Neural cell (in vitro differentiated cells): ENCODE data around the gene SNX20.

ENCODE experiments used
- CTCF ChIP-seq: fragments of 450-650 bp; IDR thresholded peaks from 2 replicates; pipeline ENCODE4 v1.5.1; 2014; ENCODE audit warnings: antibody characterized with exemption, mild to moderate bottlenecking, moderate library complexity; ENCODE audit not compliant: poor library complexity, severe bottlenecking
- EP300 ChIP-seq: fragments of 450-650 bp; conservative IDR thresholded peaks from 2 replicates; pipeline ENCODE4 v1.6.1; 2014; ENCODE audit warnings: antibody characterized with exemption, mild to moderate bottlenecking, moderate library complexity; ENCODE audit not compliant: poor library complexity, severe bottlenecking
- EZH2 ChIP-seq: fragments of 200-600, 300-800 bp; shearing (Covaris generic), sonication (generic); IDR thresholded peaks from 2 replicates; pipeline ENCODE4 v1.6.1; 2014; ENCODE audit warnings: antibody characterized with exemption, low read length, borderline replicate concordance, mild to moderate bottlenecking; ENCODE audit not compliant: insufficient read depth, poor library complexity, severe bottlenecking
- RAD21 ChIP-seq: fragments of 450-650 bp; conservative IDR thresholded peaks from 2 replicates; pipeline ENCODE4 v1.6.1; 2014; ENCODE audit warnings: antibody characterized with exemption, mild to moderate bottlenecking, moderate library complexity
- REST ChIP-seq: IDR thresholded peaks from 2 replicates; pipeline ENCODE4 v1.6.1; 2012; ENCODE audit warnings: borderline replicate concordance
- SMC3 ChIP-seq: fragments of 450-650 bp; conservative IDR thresholded peaks from 2 replicates; pipeline ENCODE4 v1.6.1; 2014; ENCODE audit warnings: antibody characterized with exemption, mild to moderate bottlenecking, moderate library complexity; ENCODE audit not compliant: poor library complexity

- TF ChIP-seq EZH2, result no peak
- no peak for TF ChIP-seq CTCF
- no peak for TF ChIP-seq REST
- no peak for TF ChIP-seq EP300
- no peak for TF ChIP-seq RAD21
- TF ChIP-seq SMC3, result no peak
Measured at GRCh38 chr16:50651835-50652438, 29.2 kb downstream of the SNX20 start.
